IMR-90 (cell line): ENCODE data around the gene DIP2C. TPM values are rescaled to one million over a fixed set of nuclear protein-coding genes. Genes with fewer than 3 reads are reported as not detected.

Source experiments
- ATAC-seq: fragments of 200-7000 bp; cut with Tn5 transposase; 2 replicates; pipeline ENCODE4 v1.9.1; 2020; ENCODE audit warnings: low read depth, mild to moderate bottlenecking, moderate library complexity
- BruUV-seq: library from RNA; stranded (reverse); fragments of 400-500 nt; replicated peaks from 2 replicates; lab custom pipeline; 2021; lab: Mats Ljungman, UMichigan
- CTCF ChIA-PET: fragments of 300-600 bp; formaldehyde crosslinking; extraction: SDS; loops from one replicate; lab custom pipeline; 2021; ENCODE audit warnings: antibody characterized with exemption; lab: Yijun Ruan, JAX
- POLR2A ChIA-PET: fragments of 300-600 bp; sonication (Branson Sonifier 250); formaldehyde crosslinking; loops from one replicate; lab custom pipeline; 2022; ENCODE audit warnings: antibody characterized with exemption; ENCODE audit not compliant: unreplicated experiment; lab: Charles Lee
- DNase-seq: peaks from one replicate; pipeline ENCODE4 v3.0.0; 2013
- H2AFZ ChIP-seq: replicated peaks from 2 replicates; pipeline ENCODE3; 2013; ENCODE audit warnings: low read length, mild to moderate bottlenecking; ENCODE audit not compliant: poor library complexity
- H2AK5ac ChIP-seq: 2 replicates; pipeline ENCODE4 v1.6.1; 2013; ENCODE audit warnings: low read depth, low read length, inconsistent platforms
- H2AK9ac ChIP-seq: replicated peaks from 2 replicates; pipeline ENCODE3; 2013; ENCODE audit warnings: mild to moderate bottlenecking, low read depth, low read length, moderate library complexity; ENCODE audit not compliant: poor library complexity
- H2BK120ac ChIP-seq: 2 replicates; pipeline ENCODE4 v1.6.1; 2013; ENCODE audit warnings: low read depth, low read length, inconsistent platforms
- H2BK15ac ChIP-seq: 3 replicates; pipeline ENCODE4 v1.6.1; 2013; ENCODE audit warnings: low read depth, low read length, inconsistent platforms
- H2BK20ac ChIP-seq: 2 replicates; pipeline ENCODE4 v1.6.1; 2013; ENCODE audit warnings: low read depth, mild to moderate bottlenecking, inconsistent platforms, low read length, moderate library complexity
- H2BK5ac ChIP-seq: 2 replicates; pipeline ENCODE4 v1.6.1; 2013; ENCODE audit warnings: mild to moderate bottlenecking, low read depth, low read length, inconsistent platforms; ENCODE audit not compliant: poor library complexity, severe bottlenecking
- H3K14ac ChIP-seq: replicated peaks from 2 replicates; pipeline ENCODE4 v1.6.1; 2013; ENCODE audit warnings: low read depth, low read length, inconsistent platforms
- H3K18ac ChIP-seq: 2 replicates; pipeline ENCODE4 v1.6.1; 2013; ENCODE audit warnings: low read depth, low read length, control low read depth
- H3K23ac ChIP-seq: 2 replicates; pipeline ENCODE4 v1.6.1; 2013; ENCODE audit warnings: low read depth, low read length, inconsistent platforms
- H3K27ac ChIP-seq: 2 replicates; pipeline ENCODE4 v1.5.1; 2013; ENCODE audit warnings: mild to moderate bottlenecking, control low read depth, low read length; ENCODE audit not compliant: insufficient read depth
- H3K27me3 ChIP-seq: 2 replicates; pipeline ENCODE4 v1.6.1; 2013; ENCODE audit warnings: low read length; ENCODE audit not compliant: control insufficient read depth, insufficient read depth
- H3K36me3 ChIP-seq: 2 replicates; pipeline ENCODE4 v1.6.1; 2013; ENCODE audit warnings: low read length, mixed read lengths; ENCODE audit not compliant: control insufficient read depth, insufficient read depth
- H3K4ac ChIP-seq: 2 replicates; pipeline ENCODE4 v1.6.1; 2013; ENCODE audit warnings: low read depth, low read length, inconsistent platforms
- H3K4me1 ChIP-seq: 2 replicates; pipeline ENCODE4 v1.6.1; 2013; ENCODE audit warnings: low read length, mixed read lengths; ENCODE audit not compliant: control insufficient read depth, insufficient read depth
- H3K4me2 ChIP-seq: 2 replicates; pipeline ENCODE4 v1.6.1; 2013; ENCODE audit warnings: low read depth, mild to moderate bottlenecking, control low read depth, low read length, moderate library complexity
- H3K4me3 ChIP-seq: 2 replicates; pipeline ENCODE4 v1.5.1; 2013; ENCODE audit warnings: low read depth, mild to moderate bottlenecking, control low read depth, low read length, moderate library complexity; ENCODE audit not compliant: insufficient read depth
- H3K56ac ChIP-seq: 2 replicates; pipeline ENCODE4 v1.6.1; 2013; ENCODE audit warnings: low read length, inconsistent platforms; ENCODE audit not compliant: insufficient read depth; ENCODE audit errors: extremely low read depth
- H3K79me1 ChIP-seq, 2 experiments: 2 replicates each; pipeline ENCODE4 v1.6.1; 2013; ENCODE audit warnings: low read length in 2 of 2, inconsistent platforms in 1 of 2, low read depth in 1 of 2
- H3K9ac ChIP-seq: 2 replicates; pipeline ENCODE4 v1.6.1; 2013; ENCODE audit warnings: low read depth, low read length, control low read depth
- H3K9me1 ChIP-seq: 2 replicates; pipeline ENCODE4 v1.6.1; 2013; ENCODE audit warnings: low read length, inconsistent platforms; ENCODE audit not compliant: insufficient read depth
- H3K9me3 ChIP-seq: 2 replicates; pipeline ENCODE4 v1.6.1; 2013; ENCODE audit warnings: low read length; ENCODE audit not compliant: control insufficient read depth, insufficient read depth
- H4K20me1 ChIP-seq: 2 replicates; pipeline ENCODE4 v1.6.1; 2013; ENCODE audit warnings: low read length, inconsistent platforms; ENCODE audit not compliant: insufficient read depth
- H4K5ac ChIP-seq: 2 replicates; pipeline ENCODE4 v1.6.1; 2013; ENCODE audit warnings: mild to moderate bottlenecking, low read depth, low read length, control low read depth
- H4K8ac ChIP-seq, 2 experiments: 2 replicates each; pipeline ENCODE4 v1.6.1; 2013; ENCODE audit warnings: low read depth in 2 of 2, low read length in 2 of 2, control low read depth in 1 of 2, inconsistent platforms in 1 of 2
- H4K91ac ChIP-seq: 2 replicates; pipeline ENCODE4 v1.6.1; 2013; ENCODE audit warnings: low read depth, low read length, inconsistent platforms; ENCODE audit not compliant: insufficient read depth
- BHLHE40 ChIP-seq: fragments of 150-350 bp; IDR thresholded peaks from 2 replicates; pipeline ENCODE4 v1.6.1; 2016; ENCODE audit warnings: mild to moderate bottlenecking, low read depth, low read length
- CEBPB ChIP-seq: IDR thresholded peaks from 2 replicates; pipeline ENCODE4 v1.6.1; 2012; ENCODE audit warnings: low read depth, low read length, improper control_type of control experiment
- CHD1 ChIP-seq: IDR thresholded peaks from 2 replicates; pipeline ENCODE4 v1.6.1; 2012; ENCODE audit warnings: low read depth, low read length, improper control_type of control experiment
- ELK1 ChIP-seq: fragments of 150-350 bp; IDR thresholded peaks from 2 replicates; pipeline ENCODE4 v1.6.1; 2016; ENCODE audit warnings: low read depth, mild to moderate bottlenecking, low read length, moderate library complexity, borderline replicate concordance
- FOS ChIP-seq: fragments of 150-350 bp; IDR thresholded peaks from 2 replicates; pipeline ENCODE4 v1.6.1; 2016; ENCODE audit warnings: low read depth, low read length
- MAFK ChIP-seq: IDR thresholded peaks from 2 replicates; pipeline ENCODE4 v1.6.1; 2012; ENCODE audit warnings: low read depth, low read length, improper control_type of control experiment
- MAZ ChIP-seq: IDR thresholded peaks from 2 replicates; pipeline ENCODE4 v1.6.1; 2012; ENCODE audit warnings: low read depth, mild to moderate bottlenecking, low read length, improper control_type of control experiment, moderate library complexity, borderline replicate concordance
- MXI1 ChIP-seq: IDR thresholded peaks from 2 replicates; pipeline ENCODE4 v1.6.1; 2012; ENCODE audit warnings: low read depth, mild to moderate bottlenecking, low read length, moderate library complexity, borderline replicate concordance
- NFE2L2 ChIP-seq: fragments of 150-350 bp; IDR thresholded peaks from 2 replicates; pipeline ENCODE4 v1.6.1; 2016; ENCODE audit warnings: low read depth, mild to moderate bottlenecking, low read length
- POLR2A ChIP-seq: IDR thresholded peaks from 2 replicates; pipeline ENCODE4 v1.6.1; 2012; ENCODE audit warnings: mild to moderate bottlenecking, low read depth, low read length
- RAD21 ChIP-seq: IDR thresholded peaks from 2 replicates; pipeline ENCODE4 v1.6.1; 2012; ENCODE audit warnings: low read length, improper control_type of control experiment
- RCOR1 ChIP-seq: IDR thresholded peaks from 2 replicates; pipeline ENCODE4 v1.6.1; 2012; ENCODE audit warnings: mild to moderate bottlenecking, low read length, improper control_type of control experiment; ENCODE audit not compliant: insufficient replicate concordance
- RFX5 ChIP-seq: IDR thresholded peaks from 2 replicates; pipeline ENCODE4 v1.8.0; 2012; ENCODE audit warnings: low read depth, mild to moderate bottlenecking, low read length, moderate library complexity
- SMC3 ChIP-seq: fragments of 150-350 bp; IDR thresholded peaks from 2 replicates; pipeline ENCODE4 v1.6.1; 2016; ENCODE audit warnings: low read depth, mild to moderate bottlenecking, antibody characterized with exemption, low read length, moderate library complexity
- USF2 ChIP-seq: fragments of 150-350 bp; IDR thresholded peaks from 2 replicates; pipeline ENCODE4 v1.6.1; 2017; ENCODE audit warnings: mild to moderate bottlenecking, antibody characterized with exemption, low read length, low read depth
- WGBS, 2 experiments: methylation state at CpG; one replicate each; pipeline versions ENCODE4 v1.1.5 to v1.1.7; 2013; ENCODE audit warnings: missing lambda C conversion rate in 2 of 2; ENCODE audit not compliant: insufficient read length in 1 of 2; ENCODE audit errors: extremely low coverage in 2 of 2; 5-methylcytosine and 5-hydroxymethylcytosine counted together
- dilution Hi-C: fragments of 300-500 bp; cut with HindIII; formaldehyde crosslinking; loops from one replicate; pipeline ENCODE4 v1.14.3; 2018; ENCODE audit warnings: low sequenced_read_pairs; ENCODE audit not compliant: unreplicated experiment
- in situ Hi-C: fragments of 300-500 bp; cut with MboI; formaldehyde crosslinking; loops from 3 replicates; pipeline ENCODE4 v1.14.3; 2019; ENCODE audit warnings: low sequenced_read_pairs, inconsistent platforms, mixed read lengths
- intact Hi-C: fragments of 100-400 bp; cut with micrococcal nuclease; formaldehyde crosslinking; loops from 2 replicates; pipeline ENCODE4 v1.10.0; 2022
- polyA plus RNA-seq, 3 experiments: library from polyadenylated mRNA; depleted of rRNA; stranded (reverse); fragments of >200 nt; gene quantifications; 2 replicates each; pipeline ENCODE4 v1.2.3, GENCODE V29; 2012; ENCODE audit warnings: low replicate concordance in 1 of 3
- total RNA-seq: library from RNA; depleted of rRNA; stranded (reverse); fragments of >200 nt; gene quantifications from 2 replicates; pipeline ENCODE4 v1.2.3, GENCODE V29; 2012

The DIP2C gene
- total and polyA plus RNA-seq, 2 of the 4 experiments (the other 2 are of a cell fraction), result 8.6 to 17.3 TPM

GRCh38 chr10:282294-283139 is 407.0 kb downstream of the DIP2C start:
- Histone ChIP-seq H2AFZ (no peak overlapping the region), H3K4ac (peak overlapping the region; percentile 48; the same call in 1 of the 2 replicates), H3K4me2 (no peak overlapping the region; the same call in 1 of the 2 replicates), H3K18ac (no peak overlapping the region), H3K23ac (no peak overlapping the region), H3K9me1 (peaks cover 28% of the 10 kb centered on the region), H2BK5ac (no peak overlapping the region), H3K9ac (no peak overlapping the region), H2AK5ac (peak overlapping the region; percentile 18; the same call in 1 of the 2 replicates), H3K27me3 (no peaks in the 10 kb centered on the region), H2BK120ac (no peak overlapping the region), H4K20me1 (peaks cover 3% of the 10 kb centered on the region; the same call in 1 of the 2 replicates), H4K8ac (peak overlapping the region in 1 of 2 experiments; percentile 9; a peak in 1 of 4 replicates), H3K4me3 (no peak overlapping the region), H3K36me3 (peaks cover 58% of the 10 kb centered on the region), H2AK9ac (peak overlapping the region; percentile 60), H3K56ac (no peak overlapping the region), H3K9me3 (no peaks in the 10 kb centered on the region), H3K14ac (no peak overlapping the region), H3K27ac (no peak overlapping the region), H3K4me1 (peaks cover 12% of the 10 kb centered on the region), H4K91ac (no peak overlapping the region), H3K79me1 (peaks cover 2 to 29% of the 10 kb centered on the region in 2 experiments; a peak in 3 of 4 replicates), H2BK20ac (no peak overlapping the region), H4K5ac (no peak overlapping the region), H2BK15ac (no peak overlapping the region)
- BruUV-seq, result no TSS peak
- ATAC-seq, result peak; percentile 16; the same call in 1 of the 2 replicates
- ChIA-PET POLR2A (no interaction called here), CTCF (interaction anchor here (0.6 kb wide), 1 partner anchor 138 kb away, joined by 3 read pairs; no protein-coding TSS in a partner anchor)
- in situ Hi-C loops (no loop called here), dilution Hi-C loops (no loop called here), intact Hi-C loops (no loop called here)
- WGBS, 2 experiments, result 71% methylated on average over 6 of the region's 7 CpGs; no CpG with 5 or more reads in 1 of the 2 experiments
- no peak for TF ChIP-seq USF2
- no peak for TF ChIP-seq MAZ
- no peak for TF ChIP-seq RAD21
- no peak for TF ChIP-seq RCOR1
- no peak for TF ChIP-seq POLR2A
- TF ChIP-seq MAFK, result no peak
- TF ChIP-seq BHLHE40, result no peak
- TF ChIP-seq NFE2L2, result no peak
- peak; percentile 84 for TF ChIP-seq CEBPB
- no peak for TF ChIP-seq SMC3
- no peak for TF ChIP-seq MXI1
- TF ChIP-seq ELK1, result no peak
- no peak for TF ChIP-seq CHD1
- peak; percentile 7; the same call in 1 of the 2 replicates for TF ChIP-seq FOS
- TF ChIP-seq RFX5, result no peak
- DNase-seq, result peak; percentile 72
